H1 (cell line): Measurements from ENCODE around the gene GRM4.

ENCODE experiments used
- BRCA1 ChIP-seq: IDR thresholded peaks from 2 replicates; pipeline ENCODE4 v1.6.1; 2012; ENCODE audit warnings: low read depth, low read length, improper control_type of control experiment
- CBX8 ChIP-seq: fragments of 300-800, 300-1000 bp; sonication (generic); IDR thresholded peaks from 2 replicates; pipeline ENCODE4 v1.7.1; 2016; ENCODE audit warnings: low read depth, low read length, borderline replicate concordance
- CEBPB ChIP-seq: IDR thresholded peaks from 2 replicates; pipeline ENCODE4 v1.6.1; 2012; ENCODE audit warnings: low read depth, low read length
- EP300 ChIP-seq, 2 experiments: IDR thresholded peaks; 1 replicate in 1 of 2; 2 replicates in 1 of 2; pipeline ENCODE4 v1.6.1; 2011 to 2012; ENCODE audit warnings: low read depth in 2 of 2, low read length in 2 of 2, mild to moderate bottlenecking in 2 of 2, borderline replicate concordance in 1 of 2, inconsistent platforms in 1 of 2, moderate library complexity in 1 of 2
- POLR2A ChIP-seq, 2 experiments: IDR thresholded peaks; 1 replicate in 1 of 2; 2 replicates in 1 of 2; pipeline ENCODE4 v1.6.1; 2011; ENCODE audit warnings: low read depth in 2 of 2, low read length in 2 of 2, mild to moderate bottlenecking in 2 of 2; ENCODE audit errors: control extremely low read depth in 1 of 2
- TF ChIP-seq, protein P1 (sequence below), 3 experiments: IDR thresholded peaks; 1 replicate in 2 of 3; 2 replicates in 1 of 3; pipeline versions ENCODE4 v1.5.1 to v1.6.1; 2011; ENCODE audit warnings: low read length in 3 of 3, mild to moderate bottlenecking in 3 of 3, inconsistent platforms in 2 of 3, low read depth in 1 of 3, moderate library complexity in 1 of 3; ENCODE audit not compliant: insufficient read depth in 1 of 3; ENCODE audit errors: control extremely low read depth in 1 of 3
- TF ChIP-seq, protein P2 (sequence below): IDR thresholded peaks from 2 replicates; pipeline ENCODE4 v1.6.1; 2011; ENCODE audit warnings: low read length, improper control_type of control experiment

DNA sequence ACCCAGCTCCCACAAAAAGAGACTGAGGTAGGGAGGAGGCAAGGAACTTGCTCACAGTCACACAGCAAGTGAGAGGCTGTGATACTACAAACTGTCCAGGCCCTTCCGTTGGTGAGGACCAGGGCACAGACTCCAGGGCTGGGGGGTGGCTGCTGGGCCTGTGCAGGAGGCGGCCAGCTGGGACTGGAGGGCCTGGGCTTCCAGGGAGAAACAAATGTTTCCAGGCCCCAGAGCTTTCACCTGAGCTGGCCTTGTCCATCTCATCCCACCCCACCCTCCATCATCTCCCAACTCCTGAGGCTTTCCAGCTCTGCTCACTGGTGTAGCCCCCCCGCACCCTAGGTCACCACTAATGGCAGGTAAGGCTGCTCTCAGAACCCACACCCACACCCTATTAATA lies 86.0 kb downstream of the GRM4 start:
- TF ChIP-seq, protein P1, sequence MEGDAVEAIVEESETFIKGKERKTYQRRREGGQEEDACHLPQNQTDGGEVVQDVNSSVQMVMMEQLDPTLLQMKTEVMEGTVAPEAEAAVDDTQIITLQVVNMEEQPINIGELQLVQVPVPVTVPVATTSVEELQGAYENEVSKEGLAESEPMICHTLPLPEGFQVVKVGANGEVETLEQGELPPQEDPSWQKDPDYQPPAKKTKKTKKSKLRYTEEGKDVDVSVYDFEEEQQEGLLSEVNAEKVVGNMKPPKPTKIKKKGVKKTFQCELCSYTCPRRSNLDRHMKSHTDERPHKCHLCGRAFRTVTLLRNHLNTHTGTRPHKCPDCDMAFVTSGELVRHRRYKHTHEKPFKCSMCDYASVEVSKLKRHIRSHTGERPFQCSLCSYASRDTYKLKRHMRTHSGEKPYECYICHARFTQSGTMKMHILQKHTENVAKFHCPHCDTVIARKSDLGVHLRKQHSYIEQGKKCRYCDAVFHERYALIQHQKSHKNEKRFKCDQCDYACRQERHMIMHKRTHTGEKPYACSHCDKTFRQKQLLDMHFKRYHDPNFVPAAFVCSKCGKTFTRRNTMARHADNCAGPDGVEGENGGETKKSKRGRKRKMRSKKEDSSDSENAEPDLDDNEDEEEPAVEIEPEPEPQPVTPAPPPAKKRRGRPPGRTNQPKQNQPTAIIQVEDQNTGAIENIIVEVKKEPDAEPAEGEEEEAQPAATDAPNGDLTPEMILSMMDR (IDR thresholded peaks at IDR 0.05; ENCODE audit: control extremely low read depth in 1 of 3, insufficient read depth in 1 of 3, low read depth in 1 of 3, low read length in 3 of 3), result no peak
- no peak for TF ChIP-seq BRCA1
- no peak for TF ChIP-seq EP300 (IDR thresholded peaks at IDR 0.05; ENCODE audit: borderline replicate concordance in 1 of 2, low read depth in 2 of 2, low read length in 2 of 2)
- TF ChIP-seq, protein P2, sequence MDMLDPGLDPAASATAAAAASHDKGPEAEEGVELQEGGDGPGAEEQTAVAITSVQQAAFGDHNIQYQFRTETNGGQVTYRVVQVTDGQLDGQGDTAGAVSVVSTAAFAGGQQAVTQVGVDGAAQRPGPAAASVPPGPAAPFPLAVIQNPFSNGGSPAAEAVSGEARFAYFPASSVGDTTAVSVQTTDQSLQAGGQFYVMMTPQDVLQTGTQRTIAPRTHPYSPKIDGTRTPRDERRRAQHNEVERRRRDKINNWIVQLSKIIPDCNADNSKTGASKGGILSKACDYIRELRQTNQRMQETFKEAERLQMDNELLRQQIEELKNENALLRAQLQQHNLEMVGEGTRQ, result no peak
- TF ChIP-seq CEBPB, result no peak
- TF ChIP-seq CBX8, result no peak
- TF ChIP-seq POLR2A (IDR thresholded peaks at IDR 0.05; ENCODE audit: control extremely low read depth in 1 of 2, low read depth in 2 of 2, low read length in 2 of 2), result no peak
